A673 (cell line): ENCODE measurements around the gene CABLES2. TPM values are rescaled to one million over a fixed set of nuclear protein-coding genes. Genes with fewer than 3 reads are reported as not detected.

ENCODE experiments used
- BruUV-seq: library from RNA; stranded (reverse); fragments of 400-500 nt; replicated peaks from 2 replicates; lab custom pipeline; 2021; lab: Mats Ljungman, UMichigan
- CTCF ChIA-PET: fragments of 300-600 bp; sonication (Branson Sonifier 250); formaldehyde crosslinking; loops from one replicate; lab custom pipeline; 2022; ENCODE audit warnings: antibody characterized with exemption; lab: Charles Lee
- POLR2A ChIA-PET: fragments of 300-600 bp; sonication (Branson Sonifier 250); formaldehyde crosslinking; loops from one replicate; lab custom pipeline; 2022; ENCODE audit warnings: antibody characterized with exemption; ENCODE audit not compliant: low non-redundant PET; lab: Charles Lee
- DNase-seq: peaks from one replicate; pipeline ENCODE4 v3.0.0-alpha.2; 2015; ENCODE audit warnings: low spot score
- H3K27ac ChIP-seq: fragments of 200-600 bp; sonication (generic); 2 replicates; pipeline ENCODE4 v1.5.1; 2016; ENCODE audit warnings: mixed run types, low read depth, mild to moderate bottlenecking, mixed read lengths, antibody characterized with exemption, low read length; ENCODE audit not compliant: poor library complexity, severe bottlenecking
- H3K27me3 ChIP-seq: fragments of 200-600 bp; sonication (generic); replicated peaks from 2 replicates; pipeline ENCODE4 v1.6.1; 2017; ENCODE audit warnings: mixed run types, low read depth, mild to moderate bottlenecking, mixed read lengths, antibody characterized with exemption, low read length; ENCODE audit not compliant: insufficient read depth, poor library complexity
- H3K36me3 ChIP-seq: fragments of 200-600 bp; sonication (generic); 2 replicates; pipeline ENCODE4 v1.6.1; 2016; ENCODE audit warnings: mixed run types, mild to moderate bottlenecking, mixed read lengths, antibody characterized with exemption, low read length; ENCODE audit not compliant: insufficient read depth, poor library complexity, severe bottlenecking
- H3K4me1 ChIP-seq: fragments of 200-600 bp; sonication (generic); 2 replicates; pipeline ENCODE4 v1.6.1; 2017; ENCODE audit warnings: mixed run types, mild to moderate bottlenecking, mixed read lengths, antibody characterized with exemption, low read length; ENCODE audit not compliant: insufficient read depth, poor library complexity, severe bottlenecking
- H3K4me3 ChIP-seq: fragments of 200-600 bp; sonication (generic); 2 replicates; pipeline ENCODE4 v1.5.1; 2016; ENCODE audit warnings: low read depth, mixed run types, mild to moderate bottlenecking, mixed read lengths, low read length; ENCODE audit not compliant: poor library complexity, severe bottlenecking
- H3K9me3 ChIP-seq: fragments of 200-600 bp; sonication (generic); 2 replicates; pipeline ENCODE4 v1.6.1; 2016; ENCODE audit warnings: mixed run types, low read depth, mild to moderate bottlenecking, mixed read lengths, antibody characterized with exemption, low read length; ENCODE audit not compliant: poor library complexity, severe bottlenecking
- EZH2 ChIP-seq: fragments of 200-600 bp; sonication (generic); IDR thresholded peaks from 2 replicates; pipeline ENCODE4 v1.6.1; 2017; ENCODE audit warnings: borderline replicate concordance, low read depth, mild to moderate bottlenecking, mixed read lengths, antibody characterized with exemption, low read length; ENCODE audit not compliant: poor library complexity, severe bottlenecking
- intact Hi-C: fragments of 100-400 bp; cut with micrococcal nuclease; formaldehyde crosslinking; loops from one replicate; pipeline ENCODE4 v1.10.0; 2022; ENCODE audit not compliant: unreplicated experiment
- total RNA-seq: library from RNA; stranded (reverse); gene quantifications from 2 replicates; pipeline ENCODE4 v1.2.3, GENCODE V29; 2021
- TF ChIP-seq, protein P1 (sequence below): fragments of 300-800, 200-600 bp; sonication (generic); conservative IDR thresholded peaks from 2 replicates; pipeline ENCODE4 v1.5.1; 2017; ENCODE audit warnings: low read depth, mild to moderate bottlenecking, antibody characterized with exemption, low read length, moderate library complexity, mixed read lengths

CABLES2 gene
- total RNA-seq, 1 experiment from 2014 or later: 11.8 TPM

GRCh38 chr20:62404112-62404665, 2.9 kb downstream of the CABLES2 start:
- POLR2A ChIA-PET: no interaction called here
- H3K27me3 ChIP-seq: no peaks in the 10 kb centered on the region
- CTCF ChIA-PET: no interaction called here
- no peak overlapping the region for H3K27ac ChIP-seq
- intact Hi-C loops: no loop called here
- DNase-seq: no peak
- H3K4me3 ChIP-seq: no peak overlapping the region
- no peaks in the 10 kb centered on the region for H3K36me3 ChIP-seq
- BruUV-seq: no TSS peak
- H3K4me1 ChIP-seq: peaks cover 3% of the 10 kb centered on the region
- no peaks in the 10 kb centered on the region for H3K9me3 ChIP-seq
- TF ChIP-seq, protein P1, sequence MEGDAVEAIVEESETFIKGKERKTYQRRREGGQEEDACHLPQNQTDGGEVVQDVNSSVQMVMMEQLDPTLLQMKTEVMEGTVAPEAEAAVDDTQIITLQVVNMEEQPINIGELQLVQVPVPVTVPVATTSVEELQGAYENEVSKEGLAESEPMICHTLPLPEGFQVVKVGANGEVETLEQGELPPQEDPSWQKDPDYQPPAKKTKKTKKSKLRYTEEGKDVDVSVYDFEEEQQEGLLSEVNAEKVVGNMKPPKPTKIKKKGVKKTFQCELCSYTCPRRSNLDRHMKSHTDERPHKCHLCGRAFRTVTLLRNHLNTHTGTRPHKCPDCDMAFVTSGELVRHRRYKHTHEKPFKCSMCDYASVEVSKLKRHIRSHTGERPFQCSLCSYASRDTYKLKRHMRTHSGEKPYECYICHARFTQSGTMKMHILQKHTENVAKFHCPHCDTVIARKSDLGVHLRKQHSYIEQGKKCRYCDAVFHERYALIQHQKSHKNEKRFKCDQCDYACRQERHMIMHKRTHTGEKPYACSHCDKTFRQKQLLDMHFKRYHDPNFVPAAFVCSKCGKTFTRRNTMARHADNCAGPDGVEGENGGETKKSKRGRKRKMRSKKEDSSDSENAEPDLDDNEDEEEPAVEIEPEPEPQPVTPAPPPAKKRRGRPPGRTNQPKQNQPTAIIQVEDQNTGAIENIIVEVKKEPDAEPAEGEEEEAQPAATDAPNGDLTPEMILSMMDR: no peak
- no peak for TF ChIP-seq EZH2

GRCh38 chr20:62403331-62403730, 3.8 kb downstream of the CABLES2 start:
- H3K36me3 ChIP-seq: no peaks in the 10 kb centered on the region
- intact Hi-C loops: no loop called here
- TF ChIP-seq EZH2: no peak
- TF ChIP-seq, protein P1: no peak
- no peaks in the 10 kb centered on the region for H3K27me3 ChIP-seq
- no peaks in the 10 kb centered on the region for H3K9me3 ChIP-seq
- BruUV-seq: no TSS peak
- H3K27ac ChIP-seq: no peak overlapping the region
- ChIA-PET CTCF (no interaction called here), POLR2A (no interaction called here)
- no peak overlapping the region for H3K4me3 ChIP-seq
- H3K4me1 ChIP-seq: peaks cover 3% of the 10 kb centered on the region
- no peak for DNase-seq

GRCh38 chr20:62402456-62403150, 4.5 kb downstream of the CABLES2 start:
- DNase-seq: no peak
- BruUV-seq: no TSS peak
- TF ChIP-seq, protein P1: no peak
- Histone ChIP-seq H3K9me3 (no peaks in the 10 kb centered on the region), H3K27ac (no peak overlapping the region), H3K4me1 (peaks cover 3% of the 10 kb centered on the region), H3K27me3 (no peaks in the 10 kb centered on the region), H3K4me3 (no peak overlapping the region), H3K36me3 (no peaks in the 10 kb centered on the region)
- intact Hi-C loops: no loop called here
- CTCF ChIA-PET: no interaction called here
- POLR2A ChIA-PET: no interaction called here
